Ramos (cell line): ENCODE results near the gene LPCAT2.
"Not testable (repeated sequence)": the region's sequence is repeated elsewhere in the genome, so short reads cannot be mapped to it uniquely, and the experiment has no call there.

Experiments used
- in situ Hi-C: fragments of 300-500 bp; cut with MboI; formaldehyde crosslinking; loops from one replicate; pipeline ENCODE4 v1.14.3; 2022; ENCODE audit warnings: low sequenced_read_pairs; ENCODE audit not compliant: unreplicated experiment

The LPCAT2 gene

DNA sequence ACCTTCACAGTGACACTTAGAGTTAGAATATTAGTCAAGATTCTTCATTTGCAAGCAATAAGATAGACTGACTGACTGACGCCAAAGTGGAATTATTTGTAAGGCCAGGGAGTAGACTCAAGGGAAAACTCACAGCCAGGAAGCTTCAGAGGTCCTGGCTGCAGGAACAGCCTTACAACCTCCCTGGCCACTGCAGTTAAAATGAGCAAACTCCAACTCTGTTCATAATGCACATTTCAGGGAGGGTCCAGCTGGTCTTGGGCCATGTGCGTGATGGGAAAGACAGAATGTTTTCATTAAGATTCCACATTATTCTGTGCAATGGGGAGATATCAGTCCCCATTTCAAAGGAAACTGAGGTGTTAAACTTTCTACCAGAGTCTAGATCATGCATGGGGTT, 67.5 kb downstream of the LPCAT2 start:
- in situ Hi-C loops: no loop called here

DNA sequence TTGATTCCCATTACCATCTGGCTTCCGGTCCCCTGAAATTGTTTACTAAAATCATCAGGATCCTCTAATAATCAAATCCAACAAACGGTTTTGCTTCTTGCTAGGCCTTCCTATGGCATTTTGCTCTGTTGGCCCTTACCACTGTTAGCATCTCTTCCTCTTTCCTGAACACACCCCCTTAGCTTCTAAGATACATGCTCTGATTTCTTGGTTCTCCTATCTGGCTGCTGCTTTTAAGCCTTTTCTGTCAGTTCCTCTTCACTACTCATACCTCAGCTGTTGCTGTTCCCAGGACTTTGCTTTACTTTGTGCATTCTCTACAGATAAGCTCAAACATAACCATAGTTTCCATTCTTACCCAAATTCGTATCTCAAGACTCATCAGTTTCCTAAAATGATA, 69.0 kb downstream of the LPCAT2 start:
- in situ Hi-C loops: no loop called here

DNA sequence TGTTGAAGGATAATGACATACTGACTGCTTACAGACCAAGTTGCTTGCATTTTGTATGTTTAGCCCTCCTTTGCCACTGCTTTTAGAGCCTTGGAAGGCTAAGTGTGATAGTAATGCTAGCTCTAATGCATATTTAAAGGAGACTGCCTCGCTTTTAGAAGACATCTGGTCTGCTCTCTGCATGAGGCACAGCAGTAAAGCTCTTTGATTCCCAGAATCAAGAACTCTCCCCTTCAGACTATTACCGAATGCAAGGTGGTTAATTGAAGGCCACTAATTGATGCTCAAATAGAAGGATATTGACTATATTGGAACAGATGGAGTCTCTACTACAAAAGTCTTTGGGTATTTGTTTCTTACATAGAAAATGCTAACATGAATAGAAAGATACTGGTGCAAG, 76.8 kb downstream of the LPCAT2 start:
- in situ Hi-C loops: no loop called here

DNA sequence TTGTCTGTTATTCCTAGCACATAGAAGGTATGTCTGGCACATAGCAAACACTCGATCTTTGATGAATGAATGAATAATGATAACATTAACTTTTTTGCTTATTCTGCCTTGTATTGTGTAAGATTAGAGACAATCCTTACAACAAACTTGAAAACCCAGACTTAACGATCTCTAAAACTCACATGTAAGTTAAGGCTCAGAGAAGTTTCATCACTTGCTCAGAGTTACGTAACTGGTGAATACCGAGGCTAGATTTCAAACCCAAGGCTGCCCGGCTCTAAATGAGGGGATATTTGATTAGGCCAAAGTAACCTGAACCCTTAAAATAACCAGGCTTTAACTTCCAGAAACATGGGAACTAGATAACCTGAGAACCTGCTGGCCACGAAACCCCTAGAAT, 79.9 kb downstream of the LPCAT2 start:
- in situ Hi-C loops: no loop called here

DNA sequence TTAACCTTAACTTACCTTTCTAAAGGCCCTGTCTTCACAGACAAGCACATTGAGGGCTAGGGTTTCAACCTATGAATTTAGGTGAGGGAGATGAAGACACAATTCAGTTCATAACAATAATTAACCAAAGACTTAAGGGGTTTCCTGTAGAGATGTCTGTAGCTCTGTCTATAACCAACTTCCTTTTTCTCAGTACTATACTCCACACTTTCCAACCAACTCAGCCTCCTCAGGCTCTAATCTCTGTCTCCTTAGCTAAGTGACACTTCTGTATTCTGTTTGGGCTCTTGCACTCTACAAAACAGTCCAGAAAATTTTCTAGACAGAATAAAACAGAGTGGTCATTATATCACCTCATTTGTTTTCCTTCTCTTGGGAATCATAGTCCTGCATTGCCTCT, 83.4 kb downstream of the LPCAT2 start:
- in situ Hi-C loops: no loop called here

DNA sequence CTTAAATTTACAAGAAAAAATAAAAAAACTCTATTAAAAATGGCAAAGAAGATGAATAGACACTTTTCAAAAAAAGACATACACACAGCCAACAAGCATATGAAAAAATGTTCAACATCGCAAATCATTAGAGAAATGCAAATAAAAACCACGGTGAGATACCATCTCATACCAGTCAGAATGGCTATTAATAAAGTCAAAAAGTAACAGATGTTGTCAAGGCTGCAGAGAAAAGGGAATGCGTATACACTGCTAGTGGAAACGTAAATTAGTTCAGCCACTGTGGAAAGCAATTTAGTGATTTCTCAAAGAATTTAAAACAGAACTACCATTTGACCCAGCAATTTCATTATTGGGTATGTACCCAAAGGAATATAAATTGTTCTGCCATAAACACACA, 89.1 kb downstream of the LPCAT2 start:
- in situ Hi-C loops: no loop called here

DNA sequence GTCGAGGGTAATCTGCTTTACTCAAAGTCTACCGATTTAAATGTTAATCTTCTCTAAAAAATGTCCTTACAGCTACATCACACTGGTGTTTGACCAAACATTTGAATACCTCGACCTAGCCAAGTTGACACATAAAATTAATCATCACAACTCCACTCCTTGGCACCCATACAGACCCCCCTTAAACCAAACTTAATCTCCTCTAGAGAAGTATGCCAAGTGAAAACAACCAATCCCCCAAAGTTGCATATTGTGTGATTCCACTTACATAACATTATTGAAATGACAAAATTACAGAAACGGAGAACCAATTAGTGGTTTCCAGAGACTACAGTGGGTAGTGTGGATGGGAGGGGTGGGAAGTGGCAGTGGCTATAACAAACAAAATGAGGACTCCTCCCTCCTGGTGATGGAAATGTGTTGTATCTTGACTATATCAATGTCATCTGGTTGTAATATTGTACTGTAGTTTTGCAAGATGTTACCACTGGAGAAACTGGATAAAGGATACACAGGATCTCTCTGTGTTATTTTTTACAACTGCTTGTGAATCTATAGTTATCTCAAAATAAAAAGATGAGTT, 97.0 kb downstream of the LPCAT2 start:
- in situ Hi-C loops: no loop called here

DNA sequence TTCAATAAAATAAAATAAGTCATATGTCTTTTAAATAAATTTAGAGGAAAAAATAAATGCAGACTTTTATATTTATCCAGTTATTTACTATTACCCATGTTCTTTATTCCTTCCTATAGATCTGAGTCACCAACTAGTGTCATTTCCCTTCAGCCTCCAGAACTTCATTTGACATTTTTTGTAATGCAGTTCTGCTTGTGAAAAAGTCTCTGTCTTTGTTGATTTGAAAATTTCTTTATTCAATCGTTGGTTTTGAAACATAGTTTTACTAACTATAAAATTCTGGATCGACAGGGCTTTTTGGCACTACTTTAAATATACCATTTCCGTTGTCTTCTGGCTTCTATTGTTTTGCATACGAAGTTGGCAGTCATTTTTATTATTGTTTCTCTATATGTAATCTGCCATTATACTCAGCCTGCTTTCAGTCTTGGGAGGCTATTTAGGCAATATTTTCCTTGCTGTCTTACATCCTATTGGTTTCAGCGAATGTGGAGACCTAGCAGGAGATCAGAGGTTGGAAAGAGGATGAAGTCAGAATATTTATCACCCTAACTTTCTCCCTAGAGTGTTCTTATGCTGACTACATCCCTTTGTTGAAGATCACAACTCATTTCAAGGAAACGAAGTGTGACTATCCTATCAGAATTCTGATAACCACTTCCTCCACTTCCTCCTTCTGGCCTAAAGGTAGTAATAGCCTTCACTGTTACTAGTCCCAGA, 104.9 kb downstream of the LPCAT2 start:
- in situ Hi-C loops: no loop called here

DNA sequence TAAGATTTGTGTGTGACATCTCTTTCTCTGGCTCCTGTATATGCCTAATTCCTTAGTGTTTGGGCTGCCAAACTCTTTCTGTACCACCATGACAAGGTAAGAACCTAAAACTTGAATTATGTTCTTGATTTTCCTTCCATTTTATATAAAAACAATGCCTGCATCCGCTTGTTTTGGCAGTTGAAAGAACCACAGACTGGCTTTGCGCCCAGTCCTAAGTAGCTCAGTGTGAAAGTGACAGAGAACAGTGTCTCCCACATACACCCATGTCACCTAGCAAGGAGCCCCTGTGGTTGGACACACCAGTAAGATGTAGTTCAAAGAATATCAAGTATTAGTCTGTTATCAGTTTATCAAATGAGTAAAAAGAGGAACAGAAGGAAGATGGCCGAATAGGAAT, 106.2 kb downstream of the LPCAT2 start:
- in situ Hi-C loops: no loop called here

DNA sequence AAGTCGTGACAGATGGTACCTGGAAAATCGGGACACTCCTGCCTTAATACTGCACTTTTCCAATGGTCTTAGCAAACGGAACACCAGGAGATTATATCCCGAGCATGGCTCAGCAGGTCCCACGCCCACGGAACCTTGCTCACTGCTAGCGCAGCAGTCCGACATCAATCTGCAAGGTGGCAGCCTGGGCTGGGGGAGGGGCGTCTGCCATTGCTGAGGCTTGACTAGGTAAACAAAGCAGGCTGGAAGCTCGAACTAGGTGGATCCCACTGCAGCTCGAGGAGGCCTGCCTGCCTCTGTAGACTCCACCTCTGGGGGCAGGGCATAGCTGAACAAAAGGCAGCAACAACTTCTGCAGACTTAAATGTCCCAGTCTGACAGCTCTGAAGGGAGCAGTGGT, 106.8 kb downstream of the LPCAT2 start:
- in situ Hi-C loops: not testable (repeated sequence)

DNA sequence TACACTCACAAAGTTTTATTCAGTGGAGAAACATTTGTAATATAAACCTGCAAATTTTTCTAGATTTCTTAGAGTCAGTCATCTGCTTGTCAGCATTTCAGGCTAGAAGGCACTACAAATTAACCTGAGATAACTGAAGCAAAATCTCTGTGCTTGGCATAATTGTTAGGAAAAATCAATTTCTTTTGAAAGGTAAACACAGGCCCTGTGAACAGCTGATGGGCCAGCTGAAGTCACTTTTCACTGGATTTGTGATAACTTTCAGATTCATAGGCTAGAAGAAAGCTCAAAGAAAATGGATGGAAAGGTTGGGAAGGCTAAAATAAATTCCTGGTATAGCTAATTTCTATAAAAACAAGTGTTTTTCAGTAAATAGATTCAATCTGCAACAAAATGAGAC, 112.9 kb downstream of the LPCAT2 start:
- in situ Hi-C loops: no loop called here

DNA sequence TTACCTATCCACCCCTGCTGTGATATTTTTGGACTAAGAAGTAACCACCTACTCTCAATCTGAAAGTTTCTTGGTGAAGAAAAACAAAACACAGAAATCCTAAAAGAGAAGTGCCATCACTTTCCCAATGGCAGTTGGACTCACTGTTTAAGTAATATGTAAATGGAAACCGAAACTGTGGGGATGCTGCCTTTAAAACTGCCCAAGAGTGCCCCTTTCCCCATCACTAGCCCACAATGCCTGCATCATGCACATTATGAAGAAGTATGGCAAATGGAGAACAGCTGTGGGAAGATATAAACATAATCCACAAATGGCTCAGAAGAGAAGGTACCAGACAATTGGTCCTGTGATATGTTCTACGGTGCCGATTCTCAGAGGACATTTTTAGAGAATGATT, 113.4 kb downstream of the LPCAT2 start:
- in situ Hi-C loops: no loop called here

DNA sequence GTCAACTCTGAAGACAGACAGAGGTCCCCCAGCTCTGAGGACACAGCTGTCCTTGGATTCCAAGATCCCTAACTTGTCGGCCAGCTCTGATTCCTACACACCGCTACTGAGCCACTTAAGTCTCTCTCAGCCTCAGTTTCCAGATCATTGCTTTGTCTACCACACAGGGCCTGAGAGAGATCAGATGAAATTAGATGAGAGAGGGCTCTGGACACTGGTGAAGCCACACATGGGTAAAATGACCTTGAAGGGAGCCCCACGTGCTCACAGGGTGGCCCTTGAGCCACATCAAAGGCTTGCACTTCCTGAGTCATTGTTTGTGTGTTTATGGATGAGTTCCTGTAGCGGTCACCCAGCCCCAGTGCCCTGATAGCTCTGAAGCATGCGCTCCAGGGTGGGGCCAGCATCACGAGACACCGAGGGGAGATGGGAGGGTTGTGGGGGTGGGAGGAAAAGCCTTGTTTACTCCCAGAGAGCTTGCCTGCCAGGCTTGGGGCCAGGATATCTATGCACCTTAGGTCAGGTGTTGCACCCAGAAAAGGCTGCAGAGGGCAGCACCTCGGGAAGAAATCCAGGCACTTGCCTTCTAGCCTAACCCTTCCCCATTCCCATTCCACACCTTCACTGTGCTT, 114.2 kb downstream of the LPCAT2 start:
- in situ Hi-C loops: no loop called here

DNA sequence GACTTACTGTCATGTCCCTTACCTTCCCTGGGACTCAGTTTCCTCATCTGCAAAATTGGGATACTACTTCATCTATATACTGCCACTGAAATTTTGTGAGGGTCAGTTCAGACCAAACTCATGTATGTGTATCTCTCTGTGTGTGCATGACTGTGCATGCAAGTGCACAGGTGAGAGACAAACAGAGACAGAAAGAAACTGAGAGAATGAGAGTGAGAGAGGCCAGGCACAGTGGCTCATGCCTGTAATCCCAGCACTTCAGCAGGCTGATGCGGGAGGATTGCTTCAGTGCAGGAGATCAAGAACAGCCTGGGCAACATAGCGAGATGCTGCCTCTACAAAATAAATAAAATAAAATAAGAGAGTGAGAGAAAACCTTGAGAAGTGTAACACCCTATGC, 114.8 kb downstream of the LPCAT2 start:
- in situ Hi-C loops: no loop called here

DNA sequence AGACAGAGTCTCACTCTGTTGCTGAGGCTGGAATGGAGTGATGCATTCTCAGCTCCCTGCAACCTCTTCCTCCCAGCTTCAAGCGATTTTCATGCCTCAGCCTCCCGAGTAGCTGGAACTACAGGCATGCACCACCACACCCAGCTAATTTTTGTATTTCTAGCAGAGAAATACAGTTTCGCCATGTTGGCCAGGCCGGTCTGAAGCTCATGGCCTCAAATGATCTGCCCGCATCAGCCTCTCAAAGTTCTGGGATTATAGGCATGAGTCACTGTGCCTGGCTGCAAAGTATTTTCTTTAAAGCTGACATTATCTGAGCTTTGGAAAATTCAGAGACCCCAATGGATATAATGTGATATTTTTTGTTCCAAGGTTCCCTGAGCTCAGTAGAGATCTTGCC, 115.8 kb downstream of the LPCAT2 start:
- in situ Hi-C loops: no loop called here

DNA sequence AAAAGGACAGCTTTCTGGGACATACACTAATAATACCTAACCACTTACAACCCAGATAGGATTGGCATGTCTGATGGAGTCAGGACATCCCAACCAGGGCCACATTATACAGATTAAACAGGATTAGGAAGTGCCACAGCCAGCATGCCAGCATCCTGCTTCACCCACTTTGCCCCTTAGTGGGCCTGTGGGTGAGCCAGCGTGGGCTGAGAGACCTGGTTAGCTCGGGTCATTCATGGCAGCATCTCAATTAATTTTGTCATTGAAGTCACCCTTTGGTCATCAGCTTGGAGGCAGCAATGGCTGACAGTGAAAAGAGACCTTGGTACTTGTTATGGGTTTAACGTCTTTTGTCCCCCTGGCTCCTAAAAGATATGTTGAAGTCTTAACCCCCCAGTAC, 117.0 kb downstream of the LPCAT2 start:
- in situ Hi-C loops: no loop called here

DNA sequence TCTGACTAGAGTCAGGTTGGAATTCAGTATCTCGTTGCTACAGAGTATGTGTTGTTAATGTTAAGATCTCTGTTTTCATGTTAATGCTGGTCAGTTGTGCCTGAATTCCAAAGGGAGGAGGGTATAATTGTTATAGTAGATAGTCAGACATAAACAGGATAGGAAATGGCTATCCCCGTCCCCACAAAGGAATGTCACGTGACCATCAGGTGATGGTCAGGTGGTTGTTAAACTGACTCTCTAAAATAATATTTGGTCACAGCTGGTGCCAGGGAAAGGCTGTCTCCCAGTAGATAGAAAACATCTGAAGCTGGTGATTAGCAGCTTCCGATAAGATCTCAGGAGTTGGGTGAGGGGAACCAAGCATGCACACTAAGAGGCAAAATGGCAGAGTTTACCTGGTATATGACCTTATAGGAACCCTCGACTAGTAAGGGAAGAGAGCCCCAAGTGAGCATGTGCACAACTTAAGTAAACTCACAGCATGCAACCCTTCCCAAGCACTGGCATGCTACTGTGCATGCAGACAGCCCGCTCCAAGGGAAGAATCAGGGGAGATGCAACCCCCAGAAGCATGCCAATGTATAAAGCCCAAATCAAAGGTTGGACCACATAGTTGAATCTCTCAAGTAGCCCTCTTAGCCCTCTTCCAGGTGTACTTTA, 119.6 kb downstream of the LPCAT2 start:
- in situ Hi-C loops: no loop called here

DNA sequence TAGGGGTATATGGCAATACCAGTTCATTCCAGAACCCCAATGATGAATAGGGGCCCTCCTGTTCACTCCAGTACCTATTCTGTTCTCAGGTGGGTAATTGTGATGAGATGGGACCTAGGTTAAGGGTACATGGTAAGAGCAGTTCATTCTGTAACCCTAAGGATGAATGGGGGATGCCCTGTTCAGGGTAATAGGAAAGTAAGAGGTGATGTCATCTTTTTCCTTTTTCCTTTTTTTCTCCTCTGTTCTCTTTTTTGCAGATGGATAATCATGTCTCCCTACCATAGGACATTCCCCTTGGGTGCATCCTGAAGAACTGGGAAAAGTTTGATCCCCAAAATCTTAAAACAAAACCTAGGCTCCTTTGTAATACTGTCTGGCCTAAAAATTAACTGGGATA, 121.9 kb downstream of the LPCAT2 start:
- in situ Hi-C loops: no loop called here

DNA sequence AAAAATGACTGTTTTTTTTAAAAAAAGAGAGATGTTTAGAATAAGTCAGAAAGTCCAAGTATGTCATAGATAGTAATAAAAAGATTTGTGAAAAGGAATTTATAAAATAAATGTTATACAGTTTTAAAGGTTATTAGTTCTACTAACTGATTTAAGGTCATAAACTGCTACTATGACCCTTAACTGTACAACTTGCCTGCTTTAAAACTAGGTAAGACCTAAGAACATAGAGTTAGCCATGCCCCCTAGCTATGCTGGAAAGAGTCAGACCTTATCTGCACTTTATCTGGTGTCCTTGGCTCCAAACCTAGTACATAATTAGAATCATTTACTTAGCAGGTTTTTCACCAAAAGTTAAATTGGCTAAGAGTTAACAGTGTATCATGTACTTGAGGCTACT, 123.4 kb downstream of the LPCAT2 start:
- in situ Hi-C loops: no loop called here

DNA sequence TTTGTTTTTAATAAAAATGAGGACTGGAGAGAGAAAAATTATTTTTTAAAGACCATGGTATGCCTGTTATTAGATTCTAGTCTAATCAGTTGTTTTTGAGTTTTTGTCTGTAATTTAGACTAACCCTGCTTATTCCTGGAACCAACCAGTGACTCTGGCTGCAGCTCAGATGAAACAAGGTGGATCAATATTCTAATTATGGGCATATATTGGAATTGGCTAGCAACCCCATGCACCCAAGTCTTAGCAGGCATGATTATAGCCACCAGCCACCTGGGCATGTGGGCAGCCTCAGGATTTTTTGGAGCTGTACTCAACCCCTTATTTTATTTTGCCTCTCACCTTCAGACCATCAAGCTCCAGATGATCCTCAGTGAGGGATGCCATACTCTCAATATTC, 125.3 kb downstream of the LPCAT2 start:
- in situ Hi-C loops: no loop called here
